ENCODE measurements around the gene GRN. TPM values are rescaled to one million over a fixed set of nuclear protein-coding genes. Genes with fewer than 3 reads are reported as not detected.

GRN gene
- total RNA-seq, 3 donors from 2014 or later, result 166 to 372 (median 252) TPM

DNA sequence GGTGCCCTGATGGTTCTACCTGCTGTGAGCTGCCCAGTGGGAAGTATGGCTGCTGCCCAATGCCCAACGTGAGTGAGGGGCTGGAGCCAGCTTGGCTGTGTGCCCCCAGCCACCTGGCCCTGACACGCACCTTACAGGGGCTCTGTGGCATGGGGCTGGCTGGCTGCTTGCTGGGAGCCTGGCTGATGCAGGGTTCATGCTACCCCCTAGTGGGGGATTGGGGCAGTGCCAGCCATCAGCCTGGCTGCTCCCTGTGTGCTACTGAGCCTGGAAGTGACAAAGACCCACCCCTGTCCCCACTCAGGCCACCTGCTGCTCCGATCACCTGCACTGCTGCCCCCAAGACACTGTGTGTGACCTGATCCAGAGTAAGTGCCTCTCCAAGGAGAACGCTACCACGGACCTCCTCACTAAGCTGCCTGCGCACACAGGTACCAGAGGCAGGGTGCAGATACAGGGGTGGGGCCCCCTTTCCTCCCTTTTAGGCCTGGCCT is 5.7 kb downstream of the GRN start:
- no peak for DNase-seq (ENCODE audit: low spot score in 2 of 2)
- H3K4me1 ChIP-seq, result no peaks in the 10 kb centered on the region
- intact Hi-C loops (cut with DNase I; ENCODE audit: low total_unique reads), result loop anchor here (5.0 kb wide), 1 partner anchor 502 kb away; no protein-coding TSS in a partner anchor
- TF ChIP-seq POLR2A (IDR thresholded peaks at IDR 0.05) (no peak), CTCF (IDR thresholded peaks at IDR 0.05) (peak in 2 of 3 donors; percentile 56 to 70)
- H3K27ac ChIP-seq, result no peak overlapping the region
- no peak overlapping the region for H3K4me3 ChIP-seq
- H3K9me3 ChIP-seq, result no peaks in the 10 kb centered on the region
- H3K27me3 ChIP-seq, result no peaks in the 10 kb centered on the region
- peaks cover 8% of the 10 kb centered on the region for H3K36me3 ChIP-seq

GRCh38 chr17:44351464-44351863 is 6.4 kb downstream of the GRN start:
- no peak overlapping the region for H3K4me3 ChIP-seq
- TF ChIP-seq POLR2AphosphoS5 (IDR thresholded peaks at IDR 0.05) (no peak), CTCF (IDR thresholded peaks at IDR 0.05) (no peak), POLR2A (IDR thresholded peaks at IDR 0.05) (no peak)
- no peaks in the 10 kb centered on the region for H3K9me3 ChIP-seq
- H3K27ac ChIP-seq, result no peak overlapping the region
- DNase-seq (ENCODE audit: low spot score in 2 of 2), result no peak
- no peaks in the 10 kb centered on the region for H3K27me3 ChIP-seq
- peaks cover 8% of the 10 kb centered on the region for H3K36me3 ChIP-seq
- H3K4me1 ChIP-seq, result no peaks in the 10 kb centered on the region
- intact Hi-C loops (cut with DNase I; ENCODE audit: low total_unique reads), result loop anchor here (5.0 kb wide), 1 partner anchor 501 kb away; no protein-coding TSS in a partner anchor

- Histone ChIP-seq H3K27ac (no peak overlapping the region), H3K36me3 (peaks cover 8% of the 10 kb centered on the region), H3K4me1 (no peaks in the 10 kb centered on the region), H3K4me3 (no peak overlapping the region), H3K27me3 (no peaks in the 10 kb centered on the region), H3K9me3 (no peaks in the 10 kb centered on the region)
- TF ChIP-seq POLR2A (IDR thresholded peaks at IDR 0.05), result no peak
- no peak for TF ChIP-seq CTCF (IDR thresholded peaks at IDR 0.05)
- TF ChIP-seq POLR2AphosphoS5 (IDR thresholded peaks at IDR 0.05), result no peak
- intact Hi-C loops (cut with DNase I; ENCODE audit: low total_unique reads), result loop anchor here (5.0 kb wide), 1 partner anchor 500 kb away; no protein-coding TSS in a partner anchor
- DNase-seq (ENCODE audit: low spot score in 2 of 2), result no peak
Observed at GRCh38 chr17:44351961-44352827, 7.1 kb downstream of the GRN start.

DNA sequence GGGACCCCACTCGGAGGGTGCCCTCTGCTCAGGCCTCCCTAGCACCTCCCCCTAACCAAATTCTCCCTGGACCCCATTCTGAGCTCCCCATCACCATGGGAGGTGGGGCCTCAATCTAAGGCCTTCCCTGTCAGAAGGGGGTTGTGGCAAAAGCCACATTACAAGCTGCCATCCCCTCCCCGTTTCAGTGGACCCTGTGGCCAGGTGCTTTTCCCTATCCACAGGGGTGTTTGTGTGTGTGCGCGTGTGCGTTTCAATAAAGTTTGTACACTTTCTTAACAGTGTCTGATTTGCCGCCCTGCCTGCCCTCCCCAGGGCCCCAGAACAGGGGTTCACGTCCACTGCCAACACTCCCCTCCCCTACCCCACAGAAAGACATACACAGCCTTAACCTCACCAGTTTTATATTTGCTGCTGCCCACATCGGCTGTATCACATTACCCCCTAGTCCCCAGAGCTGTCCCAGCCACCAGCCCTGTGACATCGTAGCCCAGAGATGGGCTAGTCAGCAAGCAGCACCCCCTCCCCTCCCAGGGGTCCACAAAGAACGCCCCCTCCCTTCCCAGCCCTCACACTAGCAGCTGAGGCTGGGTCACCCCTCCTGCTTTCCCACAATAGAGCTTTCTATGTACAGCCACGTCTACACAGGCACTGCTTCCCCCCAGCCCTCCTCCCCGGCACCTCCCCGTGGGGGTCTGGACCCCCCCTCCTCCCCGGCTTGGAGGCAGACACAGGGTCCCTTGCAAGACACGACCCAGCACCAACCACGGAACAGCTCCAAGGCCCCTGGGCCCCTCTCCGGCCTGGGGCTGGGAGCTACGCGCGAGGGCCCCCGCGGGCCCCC is 7.9 kb downstream of the GRN start:
- intact Hi-C loops (cut with DNase I; ENCODE audit: low total_unique reads), result loop anchor here (5.0 kb wide), 1 partner anchor 499 kb away; no protein-coding TSS in a partner anchor
- Histone ChIP-seq H3K27me3 (no peaks in the 10 kb centered on the region), H3K9me3 (no peaks in the 10 kb centered on the region), H3K4me3 (peak overlapping the region in 2 of 3 donors; percentile 53 to 75), H3K4me1 (no peaks in the 10 kb centered on the region), H3K27ac (peak overlapping the region in 1 of 2 donors; percentile 61), H3K36me3 (peaks cover 8% of the 10 kb centered on the region)
- DNase-seq (ENCODE audit: low spot score in 2 of 2), result no peak
- TF ChIP-seq POLR2AphosphoS5 (IDR thresholded peaks at IDR 0.05) (no peak), CTCF (IDR thresholded peaks at IDR 0.05) (no peak), POLR2A (IDR thresholded peaks at IDR 0.05) (no peak)

All from breast epithelium (tissue), 4 donors.